8988T (cell line): ENCODE measurements around the gene HACD2.

Source experiments
- DNase-seq: peaks from one replicate; pipeline ENCODE4 v3.0.0; 2011

HACD2 gene

GRCh38 chr3:123564056-123564455, 20.8 kb downstream of the HACD2 start:
- DNase-seq = no peak

DNA sequence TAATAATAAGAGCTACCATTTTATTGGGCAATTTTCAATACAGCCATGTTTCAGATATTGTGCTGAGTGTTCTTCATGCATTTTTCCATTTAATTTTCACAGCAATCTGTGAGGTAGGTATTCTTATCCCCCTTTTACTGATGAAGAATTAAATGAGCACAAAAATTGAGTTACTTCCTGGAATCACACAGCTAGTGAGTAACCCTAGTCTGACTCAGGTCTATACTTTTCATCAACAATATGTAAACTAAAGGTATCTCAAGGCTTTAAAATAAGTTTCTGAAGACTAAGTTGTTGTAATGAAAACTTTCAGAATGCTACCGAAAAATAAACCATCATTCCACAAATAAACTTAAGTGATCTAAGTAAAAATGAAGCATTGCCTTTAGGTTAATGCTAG, 22.3 kb downstream of the HACD2 start:
- DNase-seq = no peak

DNA sequence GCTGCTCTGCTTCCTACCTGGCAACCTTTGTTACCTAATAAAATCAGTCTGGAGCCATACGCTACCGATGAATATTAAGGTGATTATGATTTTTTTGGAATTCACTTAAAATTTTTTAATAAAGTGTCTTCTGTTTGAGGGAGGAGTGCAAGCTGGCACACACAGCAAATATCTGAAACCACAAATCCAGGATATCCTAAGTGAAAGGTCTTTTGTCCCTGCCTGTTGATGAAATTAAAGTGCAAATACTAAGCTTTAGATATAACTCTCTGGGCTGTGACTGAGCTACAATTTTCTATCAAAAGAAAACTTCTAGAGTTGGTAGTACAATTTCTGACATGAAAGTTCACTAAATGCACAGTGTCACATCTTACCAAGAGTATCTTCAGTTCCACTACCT, 23.7 kb downstream of the HACD2 start:
- no peak for DNase-seq

- DNase-seq = peak; percentile 22
Observed at GRCh38 chr3:123559040-123559861, 25.6 kb downstream of the HACD2 start.

DNA sequence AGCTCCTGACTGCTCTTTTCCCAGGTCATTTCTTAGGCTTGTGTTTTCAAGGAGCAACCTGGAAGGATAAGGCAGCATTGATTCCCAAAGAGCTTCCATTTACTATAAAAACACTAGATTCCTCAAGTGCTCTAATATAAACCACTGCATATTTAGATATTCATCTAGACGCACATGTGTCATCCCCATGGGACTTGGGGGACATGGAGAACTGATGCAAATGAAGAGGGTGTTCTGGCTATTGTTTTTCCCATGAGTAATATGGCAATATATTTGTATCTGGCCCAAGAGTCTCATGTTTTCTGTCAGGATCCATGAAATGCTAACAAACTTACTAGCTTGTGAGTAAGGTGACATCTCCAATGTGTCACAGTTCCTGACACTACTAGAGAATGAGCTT, 31.3 kb downstream of the HACD2 start:
- DNase-seq = no peak

DNA sequence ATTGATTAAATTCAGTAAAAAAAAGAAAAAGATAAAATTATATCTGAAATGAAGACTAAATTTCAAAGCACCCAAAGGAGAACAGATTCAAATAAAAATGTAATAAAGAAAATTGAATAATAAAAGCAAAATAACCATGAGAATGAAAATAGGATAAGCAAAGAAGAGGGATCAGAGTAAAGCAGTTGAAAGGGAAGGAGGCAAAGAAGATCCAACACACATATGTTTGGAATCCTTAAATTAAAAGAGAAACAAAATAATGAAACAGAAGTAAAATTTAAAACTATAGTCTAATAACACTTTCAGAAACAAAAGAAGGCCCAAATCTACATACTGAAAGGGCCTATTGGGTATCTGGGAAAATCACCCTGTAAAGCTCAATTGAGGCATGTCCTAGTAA, 32.1 kb downstream of the HACD2 start:
- no peak for DNase-seq

- no peak for DNase-seq
Observed at GRCh38 chr3:123552095-123552714, 32.6 kb downstream of the HACD2 start.

GRCh38 chr3:123547881-123548519, 36.9 kb downstream of the HACD2 start:
- DNase-seq = no peak

DNA sequence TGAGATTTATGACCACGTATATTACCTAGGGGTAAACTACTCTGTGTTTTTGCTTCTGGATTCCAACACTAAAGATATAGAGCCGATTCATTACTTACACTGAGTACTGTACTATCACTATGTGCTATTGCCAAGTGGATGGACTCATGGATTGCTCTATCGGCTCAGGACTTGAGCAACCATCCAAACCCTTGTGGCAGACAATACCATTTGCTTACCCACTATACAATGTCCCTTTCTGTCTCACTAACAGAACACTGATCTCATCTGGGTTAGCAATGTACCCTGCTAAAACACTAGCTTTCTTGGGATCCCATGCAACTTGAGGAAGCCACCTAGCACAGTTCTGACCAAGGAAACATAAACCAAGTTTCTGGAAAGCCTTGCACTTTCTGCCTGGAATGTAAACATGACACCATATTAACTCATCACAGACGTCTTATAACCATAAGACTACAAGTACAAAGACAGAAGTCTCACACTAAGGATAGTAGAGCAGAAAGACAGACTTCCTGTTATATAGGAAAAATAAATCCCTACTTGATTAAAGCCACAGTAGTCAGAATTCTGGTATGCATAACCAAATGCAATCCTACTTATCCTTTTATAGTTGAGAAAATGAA, 38.6 kb downstream of the HACD2 start:
- no peak for DNase-seq

DNA sequence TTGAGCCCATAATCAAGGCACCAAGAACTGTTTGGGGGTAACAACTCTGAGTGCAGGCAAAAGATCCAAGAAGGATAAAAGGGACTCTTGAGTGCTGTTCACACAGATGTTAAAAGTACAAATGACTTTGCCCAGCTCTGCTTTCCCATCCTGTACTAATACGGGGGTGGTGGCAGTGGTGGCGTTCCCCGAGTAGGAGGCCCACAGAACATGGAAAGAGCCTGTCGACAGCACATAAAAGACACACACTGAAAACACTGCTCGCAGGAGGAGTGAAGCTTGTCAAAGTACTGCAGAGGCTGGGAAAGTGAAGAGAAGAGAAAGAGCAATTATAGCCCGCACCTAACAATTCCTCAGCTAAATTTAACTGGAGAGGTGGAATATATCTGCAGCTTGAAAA, 40.9 kb downstream of the HACD2 start:
- DNase-seq = no peak

DNA sequence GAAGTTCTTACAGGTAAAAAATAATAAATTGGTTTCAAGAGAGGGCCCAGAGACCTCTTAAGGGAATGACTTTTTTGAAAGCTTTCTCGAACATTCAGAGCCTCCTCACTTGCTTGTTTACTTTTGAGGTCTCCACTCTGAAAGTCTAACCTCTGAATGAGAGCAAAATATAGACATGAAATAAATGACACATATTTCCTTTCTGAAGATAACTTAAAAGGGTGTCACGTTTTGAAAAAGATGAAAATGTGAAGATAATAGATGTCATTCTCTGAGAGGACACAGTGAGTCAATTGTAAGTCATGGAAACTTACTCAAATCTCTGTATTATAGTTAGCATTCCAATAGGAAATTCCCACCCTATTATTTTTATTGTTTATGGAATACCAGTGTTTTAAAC, 44.6 kb downstream of the HACD2 start:
- DNase-seq = no peak

GRCh38 chr3:123536153-123536895, 48.5 kb downstream of the HACD2 start:
- DNase-seq = no peak

- DNase-seq = no peak
Observed at GRCh38 chr3:123535580-123535979, 49.3 kb downstream of the HACD2 start.

DNA sequence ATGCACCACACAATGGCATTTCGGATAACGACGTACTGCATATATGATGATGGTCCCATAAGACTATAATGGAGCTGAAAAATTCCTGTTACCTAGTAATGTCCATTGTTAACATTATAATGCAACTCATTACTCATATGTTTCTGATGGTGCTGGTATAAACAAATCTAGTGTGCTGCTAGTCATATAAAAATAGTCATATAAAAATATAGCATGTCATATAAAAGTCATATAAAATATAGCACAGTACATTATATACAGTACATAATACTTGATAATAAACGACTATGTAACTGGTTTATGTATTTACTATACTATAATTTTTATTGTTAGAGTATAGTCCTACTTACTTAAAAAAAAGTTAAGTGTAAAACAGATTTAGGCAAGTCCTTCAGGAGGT, 50.6 kb downstream of the HACD2 start:
- no peak for DNase-seq

DNA sequence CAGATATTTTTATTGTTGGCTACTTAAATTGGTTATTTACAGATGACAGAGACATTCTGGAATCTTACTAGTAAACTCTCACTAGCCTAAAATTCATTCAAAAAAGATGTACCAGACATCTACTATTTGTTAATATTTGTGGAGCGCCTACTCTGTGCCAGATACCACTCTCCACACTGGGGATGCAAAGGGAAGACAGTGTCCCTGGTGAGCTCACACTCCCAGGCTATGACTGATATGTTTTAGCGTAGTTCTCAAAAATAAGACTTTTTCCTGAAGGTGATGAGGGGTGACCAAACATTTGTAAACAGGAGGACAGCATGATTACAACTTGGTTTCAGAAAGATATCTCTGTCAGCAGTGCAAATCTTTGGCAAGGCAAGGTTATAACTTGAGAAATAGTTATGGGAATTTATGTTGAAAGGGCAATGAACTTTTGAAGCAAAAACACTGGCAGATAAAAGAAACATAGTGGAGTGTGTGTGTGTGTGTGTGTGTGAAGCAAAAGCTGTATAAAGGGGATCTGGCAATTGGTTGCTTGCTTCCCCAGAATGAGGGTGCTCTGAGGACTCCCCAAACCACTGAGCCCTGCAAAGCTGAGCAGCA, 51.2 kb downstream of the HACD2 start:
- DNase-seq = no peak

DNA sequence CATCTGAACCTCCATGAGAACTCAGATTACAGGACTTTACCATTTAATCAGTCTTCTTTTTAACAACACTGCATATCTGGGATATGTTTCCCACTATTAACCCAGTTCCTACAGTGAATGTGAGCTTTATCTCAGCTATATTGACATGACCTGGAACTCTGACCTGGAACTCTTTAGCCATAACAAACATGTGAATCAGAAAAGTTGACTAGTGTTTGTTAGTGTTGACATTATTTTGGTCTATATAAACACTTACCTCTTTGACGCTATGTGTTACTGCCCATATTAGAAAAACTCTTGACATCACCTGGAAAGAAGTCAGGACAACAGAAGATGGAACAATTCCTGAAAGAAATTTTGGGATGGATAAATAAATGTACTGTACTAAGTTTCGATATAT, 56.7 kb downstream of the HACD2 start:
- DNase-seq = no peak

DNA sequence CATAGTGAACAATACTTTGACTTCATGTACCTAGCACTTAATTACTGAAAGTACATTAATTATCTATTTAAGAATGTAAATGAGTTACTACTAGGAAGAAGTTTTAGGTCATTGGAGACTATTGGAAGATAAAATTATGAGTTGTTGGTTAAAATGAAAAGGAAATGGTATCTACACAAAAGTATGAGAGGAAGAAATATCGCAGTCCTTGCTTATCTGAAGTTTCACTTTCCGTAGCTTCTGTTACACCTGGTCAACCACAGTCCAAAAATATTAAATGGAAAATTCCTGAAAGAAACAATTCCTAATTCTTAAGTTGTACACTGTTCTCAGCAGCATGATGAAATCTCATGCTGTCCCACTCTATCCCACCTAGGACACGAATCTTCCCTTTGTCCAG, 57.8 kb downstream of the HACD2 start:
- no peak for DNase-seq

GRCh38 chr3:123526474-123526873, 58.4 kb downstream of the HACD2 start:
- DNase-seq = no peak

DNA sequence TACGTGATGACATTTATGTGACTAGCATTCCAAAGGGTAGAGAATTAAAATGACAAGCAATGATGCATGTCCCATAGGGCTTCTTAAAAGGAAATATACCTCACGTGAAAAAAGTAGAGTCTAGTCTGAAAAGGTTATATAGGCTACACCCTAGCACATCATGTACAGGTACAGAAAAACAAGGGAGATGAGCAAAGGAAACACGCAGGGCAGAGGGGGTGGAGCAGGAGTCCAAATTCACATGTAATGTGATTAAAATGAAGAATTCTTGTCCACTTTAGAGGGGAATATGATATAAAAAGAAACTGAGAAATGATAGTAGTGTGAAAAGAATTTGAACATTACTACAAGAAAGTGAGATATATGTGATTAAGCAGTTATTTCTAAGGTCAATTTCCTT, 59.4 kb downstream of the HACD2 start:
- DNase-seq = no peak

GRCh38 chr3:123524981-123525380, 59.9 kb downstream of the HACD2 start:
- DNase-seq = no peak

- no peak for DNase-seq
Observed at GRCh38 chr3:123523023-123523412, 61.8 kb downstream of the HACD2 start.

- DNase-seq = no peak
Observed at GRCh38 chr3:123522320-123523022, 62.4 kb downstream of the HACD2 start.
